GM12892 (cell line): ENCODE measurements around the gene NFYA.

Experiments used
- POLR2A ChIP-seq: IDR thresholded peaks from 2 replicates; pipeline ENCODE4 v1.6.1; 2011; ENCODE audit warnings: low read depth, low read length, control low read depth
- POLR2AphosphoS5 ChIP-seq: IDR thresholded peaks from 2 replicates; pipeline ENCODE4 v1.6.1; 2011; ENCODE audit warnings: low read depth, low read length, control low read depth
- TAF1 ChIP-seq: IDR thresholded peaks from 2 replicates; pipeline ENCODE4 v1.6.1; 2011; ENCODE audit warnings: low read depth, mild to moderate bottlenecking, control low read depth, low read length, borderline replicate concordance

- no peak for TF ChIP-seq POLR2A
- no peak for TF ChIP-seq TAF1
- TF ChIP-seq POLR2AphosphoS5 = no peak
Observed at GRCh38 chr6:41132254-41132653, 59.5 kb downstream of the NFYA start.
